GM12892 (cell line): ENCODE measurements around the gene FAM222A.

Source experiments
- POLR2A ChIP-seq: IDR thresholded peaks from 2 replicates; pipeline ENCODE4 v1.6.1; 2011; ENCODE audit warnings: low read depth, low read length, control low read depth
- POLR2AphosphoS5 ChIP-seq: IDR thresholded peaks from 2 replicates; pipeline ENCODE4 v1.6.1; 2011; ENCODE audit warnings: low read depth, low read length, control low read depth
- TAF1 ChIP-seq: IDR thresholded peaks from 2 replicates; pipeline ENCODE4 v1.6.1; 2011; ENCODE audit warnings: low read depth, mild to moderate bottlenecking, control low read depth, low read length, borderline replicate concordance

GRCh38 chr12:109685574-109686447 is 27.8 kb upstream of the FAM222A start:
- TF ChIP-seq POLR2AphosphoS5 (no peak), TAF1 (no peak), POLR2A (no peak)
